Regular cardiac myocyte (primary cell): Measurements from ENCODE around the gene PLOD3. TPM values are rescaled to one million over a fixed set of nuclear protein-coding genes. Genes with fewer than 3 reads are reported as not detected.

Experiments used
- total RNA-seq: library from RNA; depleted of rRNA; stranded (reverse); fragments of >200 nt; gene quantifications from 2 replicates; pipeline ENCODE4 v1.2.3, GENCODE V29; 2014

PLOD3 gene
- 58.9 and 84.0 TPM in 2 replicates for total RNA-seq

DNA sequence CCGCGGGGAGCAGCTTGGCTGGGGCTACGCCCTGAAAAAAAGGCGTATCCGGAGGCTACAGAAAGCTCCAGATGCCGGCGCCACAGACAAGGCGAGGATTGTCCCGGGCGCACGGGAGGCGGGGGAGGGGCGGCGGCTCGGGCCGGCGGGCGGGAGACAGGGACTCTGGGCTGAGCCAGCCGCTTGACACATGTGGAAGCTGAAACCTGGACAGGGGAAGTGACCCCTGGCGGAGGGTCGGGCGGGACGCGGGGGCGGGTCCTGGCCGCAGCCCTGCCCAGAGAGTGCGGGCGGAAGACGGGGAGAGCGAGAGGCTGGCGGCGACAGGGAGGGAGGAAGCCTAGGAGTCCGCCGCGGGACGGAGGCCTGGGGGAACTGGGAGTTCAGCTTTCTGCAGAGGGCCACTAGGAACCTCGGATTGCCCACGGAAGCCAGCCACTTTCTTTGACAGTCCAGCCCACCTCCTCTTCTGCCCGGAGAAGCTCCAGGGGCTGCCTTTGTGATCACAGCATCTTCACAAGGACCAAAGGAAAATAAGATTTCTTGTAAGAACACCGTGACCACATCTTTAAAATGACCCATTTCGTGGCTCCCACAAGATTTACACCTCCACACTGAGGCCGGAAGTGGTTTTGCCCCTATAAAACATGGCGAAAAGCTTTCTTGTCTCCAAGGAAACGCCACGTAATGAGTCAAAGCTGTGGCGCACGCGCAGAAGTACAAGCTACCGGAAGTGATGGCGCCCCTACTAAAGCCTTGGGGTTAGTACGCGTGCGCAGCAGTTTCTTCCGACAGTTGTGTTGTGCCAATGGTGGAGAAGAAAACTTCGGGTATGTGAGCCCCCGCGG is at the start of gene PLOD3, which contains the start of gene ZNHIT1:
TSS of gene PLOD3 (minus strand) at position 194 of the 848 bp plus-strand sequence. CDS start 307 bp downstream, outside the sequence.
TSS of gene ZNHIT1 (plus strand) at position 778 of the 848 bp plus-strand sequence. CDS start at position 809, 31 bp downstream.

GRCh38 chr7:101244375-101245146 is 27.2 kb upstream of the PLOD3 start, which contains the start of gene FIS1:
Gene FIS1 (minus strand): TSS chr7:101245081. CDS start chr7:101245004, 77 bp downstream.

DNA sequence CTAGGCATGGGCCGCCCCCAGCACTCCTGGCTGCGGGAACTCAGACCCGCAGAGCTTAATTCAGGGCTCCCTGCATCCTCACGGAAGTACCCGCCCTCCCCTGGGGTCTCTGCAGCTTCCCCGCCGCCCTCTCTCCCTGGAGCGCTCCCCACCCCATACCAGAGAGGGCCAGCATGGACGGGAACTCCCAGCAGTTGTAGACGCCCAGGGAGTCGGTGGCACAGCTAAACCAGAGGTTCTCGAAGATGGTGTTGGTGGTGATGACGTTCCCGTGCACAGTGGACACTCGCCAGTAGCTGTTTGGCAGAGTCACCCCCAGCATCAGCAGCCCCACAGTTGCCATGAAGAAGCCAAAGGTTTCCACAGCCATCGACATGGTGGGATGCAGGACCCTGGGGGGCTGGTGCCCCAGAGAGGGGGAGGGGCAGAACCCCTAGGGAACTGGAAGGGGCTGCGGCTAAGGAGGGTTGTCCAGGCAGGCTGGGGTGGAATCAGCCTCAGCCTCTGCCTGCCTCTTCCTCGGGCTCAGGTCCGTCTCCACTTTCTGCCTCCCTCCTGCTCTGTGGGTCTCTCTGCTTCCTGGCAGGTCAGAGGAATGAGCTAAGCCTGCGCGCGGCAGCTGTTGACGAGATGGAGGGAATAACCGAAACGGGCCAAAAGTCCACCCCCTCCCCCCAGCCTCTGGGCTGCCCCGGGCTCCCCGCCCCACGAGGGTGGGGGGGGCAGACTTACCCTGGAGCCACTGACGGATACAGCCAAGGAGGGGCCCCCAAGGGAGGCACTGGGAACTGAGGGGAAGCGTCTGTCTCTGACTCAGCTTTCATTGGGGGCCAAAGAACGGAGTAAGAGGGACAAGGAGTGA is 20.1 kb upstream of the PLOD3 start, which contains the start of gene CLDN15:
TSS of gene CLDN15 (minus strand) at position 597 of the 862 bp plus-strand sequence. CDS start at position 376, 221 bp downstream.

GRCh38 chr7:101200862-101201599 is 16.4 kb downstream of the PLOD3 start, which contains the start of gene MOGAT3:
Gene MOGAT3 (minus strand): TSS chr7:101201036. CDS start chr7:101200854, 182 bp downstream.

DNA sequence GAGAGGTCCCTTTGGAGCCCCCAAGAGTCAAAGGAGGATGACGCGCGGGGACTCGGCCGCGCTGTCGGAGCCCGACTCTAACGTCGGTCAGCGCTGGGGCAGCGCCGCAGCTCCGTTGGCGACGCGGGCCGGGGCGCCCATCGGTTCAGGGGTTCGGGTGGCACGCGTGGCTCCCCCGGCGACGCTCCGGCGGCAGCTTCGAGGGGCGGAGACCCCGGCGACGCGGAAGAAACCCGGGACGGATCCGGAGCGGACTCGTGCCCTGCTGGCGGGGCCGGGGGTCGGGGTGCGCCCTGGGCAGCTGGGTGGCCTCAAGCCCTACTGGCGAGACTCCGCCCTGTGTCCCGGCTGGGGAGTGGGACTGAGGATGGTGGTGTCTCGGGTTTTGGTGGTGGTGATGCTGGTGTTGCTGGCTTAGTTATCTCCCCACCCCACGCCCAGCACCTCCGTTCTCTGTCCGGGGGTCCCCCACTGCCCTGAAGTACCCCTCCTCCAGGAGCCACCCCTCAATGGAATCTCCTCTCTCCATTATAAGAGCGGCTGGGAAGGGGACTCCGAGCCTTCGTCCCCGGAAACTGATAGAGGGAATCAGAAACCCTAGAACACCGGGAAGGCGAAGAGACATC is 37.1 kb downstream of the PLOD3 start, which contains the start of gene NAT16:
TSS of gene NAT16 (minus strand) at position 164 of the 626 bp plus-strand sequence. CDS start 5,486 bp downstream, outside the sequence.

GRCh38 chr7:101165075-101165957 is 52.1 kb downstream of the PLOD3 start, which contains the start of gene VGF:
Gene VGF (minus strand): TSS chr7:101165569. CDS start chr7:101164843, 726 bp downstream.

Other genes starting within 250 kb of the PLOD3 start
- 0.19 TPM in 1 of 2 replicates, not detected in the other for gene MUC12, start 248.0 kb downstream of the PLOD3 start, total RNA-seq
- gene MUC17, start 197.5 kb downstream of the PLOD3 start, total RNA-seq = not detected in 2 replicates
- 12.8 and 18.3 TPM in 2 replicates for gene TRIM56, start 132.1 kb downstream of the PLOD3 start, total RNA-seq
- 2,435 and 2,576 TPM in 2 replicates for gene SERPINE1, start 90.5 kb downstream of the PLOD3 start, total RNA-seq
- gene AP1S1, start 63.1 kb downstream of the PLOD3 start, total RNA-seq = 138 and 216 TPM in 2 replicates
- gene VGF, start 52.0 kb downstream of the PLOD3 start, total RNA-seq = under 0.01 TPM in 1 of 2 replicates, not detected in the other
- not detected in 2 replicates for gene NAT16, start 37.3 kb downstream of the PLOD3 start, total RNA-seq
- gene MOGAT3, start 16.5 kb downstream of the PLOD3 start, total RNA-seq = not detected in 2 replicates
- 86.0 and 115 TPM in 2 replicates for gene ZNHIT1, start 584 bp upstream of the PLOD3 start, total RNA-seq
- gene CLDN15, start 20.2 kb upstream of the PLOD3 start, total RNA-seq = 1.7 and 4.2 TPM in 2 replicates
- 192 and 275 TPM in 2 replicates for gene FIS1, start 27.5 kb upstream of the PLOD3 start, total RNA-seq
- gene IFT22, start 104.2 kb upstream of the PLOD3 start, total RNA-seq = 20.7 and 22.0 TPM in 2 replicates
- under 0.01 TPM in 1 of 2 replicates, not detected in the other for gene COL26A1, start 145.3 kb upstream of the PLOD3 start, total RNA-seq